Cerebellar cortex (tissue), 1 donor: ENCODE results near the gene IMMP2L.
"Not testable (repeated sequence)": the region's sequence is repeated elsewhere in the genome, so short reads cannot be mapped to it uniquely, and the experiment has no call there.

Experiments
- DNase-seq: peaks from one replicate; pipeline ENCODE4 v3.0.0-alpha.2; 2015; ENCODE audit warnings: low spot score

The IMMP2L gene

GRCh38 chr7:110988348-110988747, 573.9 kb downstream of the IMMP2L start:
- no peak for DNase-seq

DNA sequence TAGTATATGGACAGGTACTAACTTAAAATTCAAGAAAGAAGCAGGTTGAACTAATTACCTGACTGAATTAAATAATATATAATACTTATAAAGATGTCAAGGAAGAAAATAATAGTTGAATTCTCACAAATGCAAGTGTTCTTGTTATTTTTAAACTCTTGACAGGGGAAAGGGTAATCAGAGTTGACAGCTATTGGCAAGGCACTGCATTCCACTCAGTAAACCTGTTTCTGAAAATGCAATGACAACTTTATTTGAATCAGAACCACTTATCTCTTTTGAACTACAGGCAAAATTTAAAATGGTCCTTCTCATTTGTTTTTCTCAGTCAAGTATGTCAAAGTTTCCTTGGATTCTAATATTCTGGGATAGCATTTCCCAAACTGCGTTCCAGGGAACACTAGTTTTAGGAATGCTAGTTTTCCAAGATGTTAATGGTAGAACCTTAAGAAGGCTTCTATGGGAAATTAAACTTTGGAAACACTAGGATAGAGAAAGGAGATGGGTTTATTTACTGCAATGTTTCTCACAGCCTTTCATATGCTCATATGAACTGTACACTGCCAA, 575.1 kb downstream of the IMMP2L start:
- peak; percentile 43 for DNase-seq

- no peak for DNase-seq
Observed at GRCh38 chr7:110983822-110984456, 578.4 kb downstream of the IMMP2L start.

DNA sequence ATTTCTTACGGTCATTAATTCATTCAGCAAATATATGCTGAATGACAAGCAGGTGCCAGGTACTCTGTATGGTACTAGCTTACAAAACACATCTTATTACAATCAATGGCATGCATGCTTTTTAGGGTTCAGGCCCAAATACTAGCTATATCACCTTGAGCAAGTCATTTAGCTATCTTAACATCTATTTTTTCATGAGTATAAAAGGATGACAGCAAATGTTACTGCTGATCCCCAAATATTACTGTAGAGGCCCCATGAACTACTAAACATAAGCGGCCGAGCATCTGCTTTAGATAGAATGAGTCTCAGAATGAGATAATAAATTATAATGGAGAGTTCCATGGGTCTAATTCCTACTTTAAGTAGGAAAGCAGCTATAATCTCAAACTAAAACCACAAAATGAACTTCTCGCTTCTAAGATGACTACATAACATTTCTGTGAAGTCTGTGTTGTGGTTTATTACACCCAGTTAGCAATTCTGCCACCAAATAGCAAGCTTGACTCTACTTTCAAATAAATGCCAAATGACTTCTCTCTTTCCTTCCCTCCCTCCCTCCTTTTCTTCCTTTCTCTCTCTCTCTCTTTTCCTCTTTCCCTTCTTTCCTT, 585.1 kb downstream of the IMMP2L start:
- no peak for DNase-seq

DNA sequence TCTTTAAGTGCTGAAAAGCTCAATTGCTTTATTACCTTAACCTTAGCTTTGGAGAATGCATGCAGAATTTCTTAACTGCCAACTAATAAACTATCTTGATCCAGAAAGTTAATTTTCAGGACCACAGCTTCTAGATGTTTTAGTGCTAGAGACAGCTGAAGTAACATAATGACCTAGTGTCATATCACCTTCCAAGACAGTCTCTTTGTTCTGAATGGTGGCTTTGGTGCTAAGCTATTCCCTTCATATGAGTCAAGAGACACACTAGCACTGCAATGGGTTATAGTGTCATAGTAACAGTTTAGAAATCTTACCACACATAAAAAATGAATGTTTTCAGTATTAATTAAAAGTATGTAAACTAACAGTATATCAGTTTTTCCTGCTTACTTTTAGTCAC, 586.8 kb downstream of the IMMP2L start:
- no peak for DNase-seq

GRCh38 chr7:110974441-110974840, 587.9 kb downstream of the IMMP2L start:
- DNase-seq = peak; percentile 30

DNA sequence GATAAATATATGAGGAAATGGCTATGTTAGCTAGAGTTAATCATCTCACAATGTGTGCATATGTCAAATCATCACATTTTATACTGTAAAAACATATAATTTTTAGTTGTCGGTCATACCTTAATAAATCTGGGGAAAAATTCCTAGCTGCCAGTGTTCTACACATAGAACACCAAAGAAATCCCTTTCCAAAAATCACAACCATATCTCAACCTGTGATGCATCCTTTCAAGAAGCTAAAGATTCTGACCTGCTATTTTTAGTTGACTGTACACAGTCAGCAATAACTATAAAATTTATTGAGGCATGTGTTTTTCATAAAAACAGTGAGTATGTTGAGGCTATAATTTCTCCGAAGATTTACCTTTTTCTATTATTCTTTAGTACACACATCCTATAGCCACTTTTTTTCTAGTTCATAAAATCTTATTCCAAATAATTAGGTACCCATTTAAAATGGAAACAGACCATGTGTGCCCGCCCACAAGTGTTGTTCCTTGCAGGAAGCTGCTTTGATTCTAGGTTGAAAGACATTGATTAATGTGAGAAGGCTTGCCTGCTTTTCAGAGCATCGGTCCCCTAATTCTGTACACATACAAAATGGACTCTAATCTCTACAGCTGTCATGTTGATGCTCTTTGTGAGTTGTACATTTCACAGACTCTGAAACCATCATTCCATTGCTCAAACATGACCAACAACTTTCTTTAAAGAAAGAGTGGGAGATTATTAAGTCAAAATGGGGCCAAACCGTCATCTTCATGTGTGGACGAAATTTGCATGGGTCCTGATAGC, 588.9 kb downstream of the IMMP2L start:
- DNase-seq = no peak

DNA sequence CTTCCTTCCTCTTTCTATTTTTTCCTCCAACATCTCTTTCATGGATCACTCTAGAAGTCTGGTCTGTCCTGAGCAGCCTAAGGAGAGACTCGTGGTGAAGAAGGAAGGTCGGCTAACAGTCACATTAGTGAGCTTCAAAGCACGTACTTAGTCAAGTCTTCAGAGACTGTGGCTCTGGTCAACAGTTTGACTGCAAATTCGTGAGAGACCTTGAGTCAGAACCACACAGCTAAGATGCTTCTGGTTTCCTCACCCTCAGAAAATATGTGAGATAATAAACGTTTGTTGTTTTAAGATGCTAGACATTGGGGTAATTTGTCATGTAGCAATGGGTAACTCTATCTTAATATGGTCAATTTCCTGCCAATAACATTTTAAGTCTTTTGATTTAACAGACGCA, 597.5 kb downstream of the IMMP2L start:
- DNase-seq = no peak

DNA sequence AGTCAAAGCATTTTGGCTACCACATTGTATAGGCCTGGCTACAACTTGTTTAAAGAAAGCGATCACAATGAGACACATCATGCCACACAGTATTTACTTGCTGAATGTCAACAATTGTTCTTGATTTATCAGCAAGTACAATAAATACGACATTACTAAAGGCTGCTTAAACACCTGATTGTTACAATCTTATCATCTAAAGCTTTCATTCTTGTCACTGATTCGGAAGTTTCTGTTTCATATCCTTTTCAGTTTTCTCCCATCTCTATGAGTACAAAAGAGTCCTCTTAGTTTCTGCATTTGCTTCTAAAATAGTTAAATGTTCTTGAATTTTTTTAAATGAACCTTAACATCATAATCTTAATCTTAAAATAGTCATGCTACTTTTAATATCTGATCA, 599.5 kb downstream of the IMMP2L start:
- DNase-seq = no peak

DNA sequence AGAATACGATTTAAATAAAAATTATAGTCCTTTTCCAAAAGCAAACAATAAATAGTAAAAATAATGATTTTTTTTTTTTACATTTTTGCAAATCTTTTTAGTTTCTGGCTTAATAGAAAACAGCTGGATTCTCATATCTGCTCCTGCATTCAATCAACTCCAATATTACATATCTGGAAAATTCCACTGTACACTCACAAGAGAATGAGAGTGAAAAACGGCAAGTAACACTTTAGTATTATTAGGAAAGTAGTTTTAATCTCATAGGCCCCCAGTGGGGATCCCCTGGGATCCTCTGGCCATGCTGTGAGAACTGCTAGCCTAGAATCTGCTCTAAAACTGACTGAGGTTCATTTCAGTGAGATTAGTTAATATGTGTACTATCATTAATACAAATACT, 599.9 kb downstream of the IMMP2L start:
- no peak for DNase-seq

- no peak for DNase-seq
Observed at GRCh38 chr7:110960811-110961210, 601.5 kb downstream of the IMMP2L start.

- no peak for DNase-seq
Observed at GRCh38 chr7:110948280-110948679, 614.0 kb downstream of the IMMP2L start.

GRCh38 chr7:110947408-110947807, 614.9 kb downstream of the IMMP2L start:
- no peak for DNase-seq

GRCh38 chr7:110944966-110945644, 617.2 kb downstream of the IMMP2L start:
- no peak for DNase-seq

GRCh38 chr7:110944448-110944847, 617.8 kb downstream of the IMMP2L start:
- DNase-seq = no peak

DNA sequence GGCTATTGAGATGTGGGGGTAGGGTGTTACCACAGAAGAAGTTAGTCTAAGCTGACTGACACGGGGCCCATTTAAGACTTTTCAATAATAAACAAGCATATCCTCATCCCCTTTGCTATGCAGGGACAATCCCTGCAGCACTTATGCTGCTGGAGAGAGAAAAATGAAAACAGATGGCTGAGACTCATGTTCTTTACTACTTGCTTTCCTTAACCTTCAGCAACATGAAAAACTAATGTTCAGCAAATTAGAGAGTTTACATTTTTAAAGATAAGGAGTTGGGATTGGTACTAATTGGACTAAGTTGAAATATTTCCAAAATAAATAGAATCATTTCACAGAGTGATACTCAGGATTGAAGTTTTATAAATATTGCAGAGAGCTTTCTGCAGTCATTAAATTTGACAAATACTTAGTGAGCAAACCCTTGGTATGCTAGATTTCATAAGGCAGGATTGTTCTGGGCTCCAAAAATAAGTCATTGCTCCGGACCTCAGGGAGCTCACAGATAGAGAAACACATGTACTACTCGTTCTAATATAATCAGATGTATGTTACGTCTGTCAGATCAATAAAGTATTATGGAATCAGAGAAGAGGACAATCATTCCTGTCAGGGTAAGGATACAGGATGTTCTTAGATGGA, 618.5 kb downstream of the IMMP2L start:
- peak; percentile 4 for DNase-seq

DNA sequence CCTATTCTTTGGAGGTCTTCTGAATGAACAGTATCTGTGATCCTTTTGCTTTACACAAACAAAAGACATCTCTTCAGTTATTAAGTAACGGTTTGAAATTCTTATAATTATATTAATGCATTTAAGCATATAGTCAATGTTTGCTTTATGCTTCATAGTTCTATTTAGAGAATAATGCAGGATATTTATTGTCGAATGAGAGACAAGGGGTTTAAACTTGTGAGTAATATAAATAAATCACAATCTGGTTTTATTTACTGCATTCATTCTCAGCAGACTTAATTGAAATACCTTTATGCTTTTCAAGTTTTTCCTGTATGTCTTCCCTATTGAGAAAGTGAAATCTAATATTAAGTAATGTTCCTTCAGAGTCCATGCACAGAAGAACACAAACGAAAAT, 620.9 kb downstream of the IMMP2L start:
- DNase-seq = no peak

GRCh38 chr7:110940756-110941155, 621.5 kb downstream of the IMMP2L start:
- no peak for DNase-seq

- no peak for DNase-seq
Observed at GRCh38 chr7:110938165-110938564, 624.1 kb downstream of the IMMP2L start.

DNA sequence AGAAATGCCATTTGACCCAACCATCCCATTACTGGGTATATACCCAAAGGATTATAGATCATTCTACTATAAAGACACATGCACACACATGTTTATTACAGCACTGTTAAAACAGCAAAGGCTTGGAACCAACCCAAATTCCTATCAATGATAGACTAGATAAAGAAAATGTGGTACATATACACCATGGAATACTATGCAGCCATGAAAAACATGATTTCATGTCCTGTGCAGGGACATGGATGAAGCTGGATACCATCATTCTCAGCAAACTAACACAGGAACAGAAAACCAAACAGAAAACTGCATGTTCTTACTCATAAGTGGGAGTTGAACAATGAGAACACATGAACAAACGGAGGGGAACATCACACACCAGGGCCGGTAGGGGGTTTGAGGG, 625.6 kb downstream of the IMMP2L start:
- not testable (repeated sequence) for DNase-seq

DNA sequence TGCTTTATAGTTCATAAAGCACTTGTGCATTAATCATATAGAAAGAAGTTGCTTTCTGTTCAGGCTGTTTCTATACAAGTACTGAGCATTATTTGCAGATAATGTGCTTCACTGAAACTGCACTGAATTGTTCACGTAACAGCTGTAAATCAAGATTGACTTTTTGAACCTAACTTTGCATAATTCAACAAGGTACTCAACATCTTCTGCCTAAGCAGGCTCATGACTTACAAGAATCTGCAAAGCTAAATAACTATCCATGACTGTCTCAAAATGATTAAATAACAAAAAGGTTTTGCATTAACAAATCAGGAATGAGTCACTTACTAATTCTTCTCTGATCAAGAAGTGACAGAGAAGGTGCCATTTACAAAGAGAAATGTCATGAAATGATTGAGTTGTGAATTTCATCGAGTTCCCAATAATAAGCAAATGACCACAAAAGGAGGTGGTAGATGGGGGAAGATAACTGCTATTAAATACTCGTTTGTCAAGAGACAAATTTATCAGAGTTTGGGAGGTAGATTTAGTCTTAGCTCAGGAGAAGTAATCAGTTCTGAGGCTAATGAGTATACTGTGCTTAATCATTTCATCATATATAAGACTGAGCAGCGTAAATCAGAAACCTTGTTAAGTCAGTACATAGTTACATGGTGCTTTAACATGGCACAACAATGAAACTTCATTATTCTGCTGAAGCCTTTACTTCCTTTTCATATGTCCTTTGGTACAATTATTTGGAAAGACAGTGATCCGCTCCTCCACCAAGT, 632.6 kb downstream of the IMMP2L start:
- DNase-seq = no peak
